Omental fat pad (tissue), 4 donors: ENCODE data around the gene SHOC2. TPM values are rescaled to one million over a fixed set of nuclear protein-coding genes. Genes with fewer than 3 reads are reported as not detected.

ENCODE experiments used
- small RNA-seq: library from RNA; depleted of rRNA; stranded (forward); fragments of <200 nt; gene quantifications from one replicate; pipeline ENCODE3, GENCODE V24; 2016
- total RNA-seq, 4 donors: library from RNA; depleted of rRNA; stranded (reverse); fragments of >200 nt; gene quantifications; one replicate each; pipeline ENCODE4 v1.1.0, GENCODE V29; 2016

Gene SHOC2
- total RNA-seq, 4 donors from 2014 or later = 52.4 to 73.6 (median 67.6) TPM

Small RNA genes lying within 50 kb of the gene (small RNA-seq; reads per million reads assigned to genes)
- 0.64 reads per million for gene MIR548E

Other genes starting within 250 kb of the SHOC2 start
- 100 to 1,000 TPM in 2 of 4 donors, 10 to 100 TPM in 2; 69.7 to 127 (median 102) TPM for gene PDCD4, start 47.7 kb upstream of the SHOC2 start, total RNA-seq
- gene BBIP1, start 424 bp upstream of the SHOC2 start, total RNA-seq = 10 to 100 TPM; 19.6 to 32.2 (median 21.9) TPM
- 10 to 100 TPM in 3 of 4 donors, 1 to 10 TPM in 1; 5.2 to 81.3 (median 42.9) TPM for gene ADRA2A, start 157.4 kb downstream of the SHOC2 start, total RNA-seq